ENCODE data around the gene GADL1.

DNA sequence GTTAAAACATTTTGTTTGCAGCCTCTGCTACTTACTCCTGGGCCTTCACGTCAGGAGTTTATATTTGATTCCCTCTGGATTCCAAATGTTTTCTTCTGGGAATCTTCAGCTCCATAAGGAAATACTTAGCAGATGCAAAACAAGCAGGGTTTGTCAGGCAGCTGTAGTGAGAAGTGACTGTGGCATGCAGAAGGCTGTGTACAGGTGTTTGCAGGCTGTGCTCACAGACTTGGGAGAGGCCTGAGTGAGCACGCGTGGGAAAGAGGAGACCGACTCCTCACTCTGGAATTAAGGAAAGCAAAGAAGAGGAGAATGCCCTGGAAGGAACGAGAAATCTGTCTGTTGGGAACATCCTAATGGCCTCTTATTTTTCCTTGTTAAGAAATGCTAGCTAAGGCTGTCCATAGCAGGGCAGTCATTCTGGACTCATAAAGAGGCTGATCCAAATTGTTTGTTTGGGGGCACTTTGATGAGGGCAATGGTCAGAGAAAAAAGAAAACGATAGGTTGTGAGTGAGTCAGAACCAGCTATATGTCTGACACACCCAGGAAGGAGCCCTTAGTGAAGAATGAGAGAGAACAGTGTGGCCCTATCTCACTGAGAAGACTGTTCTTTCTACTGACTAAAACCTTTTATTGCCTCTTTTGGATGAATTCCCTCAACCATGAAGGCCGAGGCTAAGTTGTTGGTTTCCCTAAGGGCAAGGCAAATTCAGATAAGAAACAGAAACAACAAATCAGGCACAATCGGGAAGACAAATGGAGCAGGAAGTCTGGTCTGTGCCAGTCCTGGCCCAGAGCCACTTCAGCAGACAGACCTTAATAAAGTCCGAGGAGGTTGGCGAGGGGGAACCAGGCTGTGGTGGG, 205.5 kb downstream of the GADL1 start:
- TF ChIP-seq, protein P1, sequence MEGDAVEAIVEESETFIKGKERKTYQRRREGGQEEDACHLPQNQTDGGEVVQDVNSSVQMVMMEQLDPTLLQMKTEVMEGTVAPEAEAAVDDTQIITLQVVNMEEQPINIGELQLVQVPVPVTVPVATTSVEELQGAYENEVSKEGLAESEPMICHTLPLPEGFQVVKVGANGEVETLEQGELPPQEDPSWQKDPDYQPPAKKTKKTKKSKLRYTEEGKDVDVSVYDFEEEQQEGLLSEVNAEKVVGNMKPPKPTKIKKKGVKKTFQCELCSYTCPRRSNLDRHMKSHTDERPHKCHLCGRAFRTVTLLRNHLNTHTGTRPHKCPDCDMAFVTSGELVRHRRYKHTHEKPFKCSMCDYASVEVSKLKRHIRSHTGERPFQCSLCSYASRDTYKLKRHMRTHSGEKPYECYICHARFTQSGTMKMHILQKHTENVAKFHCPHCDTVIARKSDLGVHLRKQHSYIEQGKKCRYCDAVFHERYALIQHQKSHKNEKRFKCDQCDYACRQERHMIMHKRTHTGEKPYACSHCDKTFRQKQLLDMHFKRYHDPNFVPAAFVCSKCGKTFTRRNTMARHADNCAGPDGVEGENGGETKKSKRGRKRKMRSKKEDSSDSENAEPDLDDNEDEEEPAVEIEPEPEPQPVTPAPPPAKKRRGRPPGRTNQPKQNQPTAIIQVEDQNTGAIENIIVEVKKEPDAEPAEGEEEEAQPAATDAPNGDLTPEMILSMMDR (conservative IDR thresholded peaks at IDR 0.05) = no peak
- no peak for TF ChIP-seq EZH2 (IDR thresholded peaks at IDR 0.05; ENCODE audit: low read depth)

Measured in PC-9 (cell line).